Glutamatergic neuron (in vitro differentiated cells): ENCODE data around the gene ZGPAT. TPM values are rescaled to one million over a fixed set of nuclear protein-coding genes. Genes with fewer than 3 reads are reported as not detected.
A peak's percentile ranks its signal among the peaks of the same experiment; 100 is the strongest.

Experiments used
- DNase-seq: peaks from one replicate; pipeline ENCODE4 v3.0.0; 2022
- H3K27ac Mint-ChIP-seq: one replicate; pipeline ENCODE4 v1.8.0; 2020; ENCODE audit warnings: mild to moderate bottlenecking, mixed read lengths, inconsistent platforms; ENCODE audit not compliant: unreplicated experiment
- H3K27me3 Mint-ChIP-seq: one replicate; pipeline ENCODE4 v1.8.0; 2020; ENCODE audit warnings: mild to moderate bottlenecking, moderate library complexity, mixed read lengths, inconsistent platforms; ENCODE audit not compliant: unreplicated experiment
- H3K36me3 Mint-ChIP-seq: one replicate; pipeline ENCODE4 v1.8.0; 2020; ENCODE audit warnings: mild to moderate bottlenecking, mixed read lengths, inconsistent platforms; ENCODE audit not compliant: unreplicated experiment
- H3K4me1 Mint-ChIP-seq: one replicate; pipeline ENCODE4 v1.8.0; 2020; ENCODE audit warnings: mild to moderate bottlenecking, low read depth, mixed read lengths, inconsistent platforms; ENCODE audit not compliant: unreplicated experiment
- H3K4me3 Mint-ChIP-seq: one replicate; pipeline ENCODE4 v1.8.0; 2020; ENCODE audit warnings: mild to moderate bottlenecking, mixed read lengths, inconsistent platforms; ENCODE audit not compliant: unreplicated experiment
- H3K9me3 Mint-ChIP-seq: one replicate; pipeline ENCODE4 v1.8.0; 2020; ENCODE audit warnings: mild to moderate bottlenecking, moderate library complexity, mixed read lengths, inconsistent platforms; ENCODE audit not compliant: unreplicated experiment
- CTCF ChIP-seq: fragments of 200-600 bp; sonication (generic); IDR thresholded peaks from one replicate; pipeline ENCODE4 v1.5.0; 2021; ENCODE audit not compliant: partially characterized antibody, unreplicated experiment
- total RNA-seq: library from RNA; stranded (reverse); fragmentation: NEBNext Ultra II Directional; extraction: Animal tissue kit (Norgen Biotek cat#: 25700); gene quantifications from one replicate; pipeline ENCODE4 v1.2.1, GENCODE V29; 2021; ENCODE audit not compliant: unreplicated experiment

ZGPAT gene
- total RNA-seq, 1 donor from 2014 or later: 41.5 TPM

GRCh38 chr20:63771046-63771707, 63.3 kb downstream of the ZGPAT start:
- Mint-ChIP-seq H3K4me3 (no peak overlapping the region), H3K4me1 (peaks cover 41% of the 10 kb centered on the region), H3K27me3 (peaks cover 20% of the 10 kb centered on the region), H3K9me3 (peaks cover 23% of the 10 kb centered on the region), H3K36me3 (peaks cover 9% of the 10 kb centered on the region), H3K27ac (no peak overlapping the region)
- DNase-seq: no peak
- TF ChIP-seq CTCF: no peak

- H3K4me3 Mint-ChIP-seq: peak overlapping the region; percentile 54
- no peak for DNase-seq
- H3K9me3 Mint-ChIP-seq: peaks cover 18% of the 10 kb centered on the region
- H3K27me3 Mint-ChIP-seq: peaks cover 13% of the 10 kb centered on the region
- H3K4me1 Mint-ChIP-seq: peaks cover 31% of the 10 kb centered on the region
- peaks cover 6% of the 10 kb centered on the region for H3K36me3 Mint-ChIP-seq
- H3K27ac Mint-ChIP-seq: peak overlapping the region; percentile 59
- TF ChIP-seq CTCF: no peak
These were observed 65.1 kb downstream of the ZGPAT start for GRCh38 chr20:63772781-63773518.

GRCh38 chr20:63773571-63774241, 65.9 kb downstream of the ZGPAT start:
- peaks cover 16% of the 10 kb centered on the region for H3K9me3 Mint-ChIP-seq

GRCh38 chr20:63774306-63774705, 66.5 kb downstream of the ZGPAT start:
- Mint-ChIP-seq H3K4me1 (peaks cover 35% of the 10 kb centered on the region), H3K9me3 (peaks cover 16% of the 10 kb centered on the region), H3K36me3 (peaks cover 4% of the 10 kb centered on the region), H3K4me3 (peak overlapping the region; percentile 81), H3K27ac (peak overlapping the region; percentile 94), H3K27me3 (peaks cover 7% of the 10 kb centered on the region)
- TF ChIP-seq CTCF: no peak
- DNase-seq: no peak

More at GRCh38 chr20:63773571-63774241, 65.9 kb downstream of the ZGPAT start:
- peak overlapping the region; percentile 81 for H3K4me3 Mint-ChIP-seq
- peaks cover 4% of the 10 kb centered on the region for H3K36me3 Mint-ChIP-seq
- peaks cover 34% of the 10 kb centered on the region for H3K4me1 Mint-ChIP-seq
- no peak for DNase-seq
- H3K27me3 Mint-ChIP-seq: peaks cover 10% of the 10 kb centered on the region
- TF ChIP-seq CTCF: no peak
- no peak overlapping the region for H3K27ac Mint-ChIP-seq
